T-helper 22 cell (primary cell): ENCODE measurements around the gene TMEM174.

Experiments
- DNase-seq: peaks from one replicate; pipeline ENCODE4 v3.0.0-alpha.2; 2020; ENCODE audit warnings: low read depth

The TMEM174 gene

DNA sequence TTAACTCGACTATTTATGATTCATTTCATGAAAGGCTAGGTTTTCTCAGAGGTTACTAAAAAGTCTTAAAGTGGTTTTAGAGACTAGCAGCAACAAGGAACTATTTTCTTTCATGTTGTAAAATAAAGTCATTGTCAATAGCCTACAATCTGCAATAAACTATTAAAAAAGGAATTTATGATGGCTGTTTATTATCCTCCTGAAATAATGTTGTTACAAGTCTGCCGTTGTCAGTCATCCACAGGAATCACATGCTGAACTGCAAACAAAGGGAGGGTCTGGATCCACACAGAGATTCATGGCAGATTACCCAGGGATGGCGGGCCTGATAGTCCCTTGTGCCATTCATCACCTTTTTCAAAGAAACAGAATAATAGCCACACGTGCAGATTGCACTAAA lies 49.2 kb downstream of the TMEM174 start:
- DNase-seq, result no peak
